GM19238 (cell line): ENCODE measurements around the gene RASA4B.
"Not testable (repeated sequence)": the region's sequence is repeated elsewhere in the genome, so short reads cannot be mapped to it uniquely, and the experiment has no call there.

Source experiments
- DNase-seq: peaks from one replicate; pipeline ENCODE4 v3.0.0; 2011; ENCODE audit warnings: low spot score; ENCODE audit not compliant: insufficient read length

Gene RASA4B

DNA sequence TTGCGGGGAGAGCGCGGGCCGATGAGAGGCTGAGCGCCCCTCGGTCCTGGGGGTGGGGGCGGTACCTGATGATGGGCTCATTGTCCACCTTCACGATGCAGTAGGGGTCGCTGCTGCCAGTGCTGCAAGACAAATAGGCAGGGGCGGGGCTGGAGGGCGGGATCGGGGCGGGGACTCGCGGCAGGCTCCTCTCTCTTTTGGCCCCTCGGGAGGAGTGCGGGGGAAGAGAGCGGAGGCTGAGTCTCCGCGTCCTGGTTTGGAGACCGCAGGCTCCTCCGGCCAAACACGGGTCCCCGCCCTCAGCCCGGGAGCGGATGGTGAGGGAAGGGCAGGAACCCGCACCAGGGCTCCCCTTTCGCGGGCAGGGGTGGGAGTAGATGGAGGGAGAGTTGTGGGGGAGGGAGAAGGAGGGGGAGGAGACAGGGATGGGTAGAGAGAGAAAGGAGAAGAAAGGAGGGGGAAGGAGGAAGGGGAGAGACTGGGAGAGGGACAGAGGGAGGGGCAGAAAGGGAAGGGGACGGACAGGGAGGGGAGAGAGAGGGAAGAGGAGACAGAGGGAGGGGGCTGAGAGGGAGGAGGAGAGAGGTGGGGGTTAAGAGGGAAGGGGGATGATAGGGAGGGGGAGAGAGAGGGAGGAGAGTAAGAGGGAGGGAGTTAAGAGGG lies 5.6 kb downstream of the RASA4B start:
- DNase-seq: not testable (repeated sequence)

DNA sequence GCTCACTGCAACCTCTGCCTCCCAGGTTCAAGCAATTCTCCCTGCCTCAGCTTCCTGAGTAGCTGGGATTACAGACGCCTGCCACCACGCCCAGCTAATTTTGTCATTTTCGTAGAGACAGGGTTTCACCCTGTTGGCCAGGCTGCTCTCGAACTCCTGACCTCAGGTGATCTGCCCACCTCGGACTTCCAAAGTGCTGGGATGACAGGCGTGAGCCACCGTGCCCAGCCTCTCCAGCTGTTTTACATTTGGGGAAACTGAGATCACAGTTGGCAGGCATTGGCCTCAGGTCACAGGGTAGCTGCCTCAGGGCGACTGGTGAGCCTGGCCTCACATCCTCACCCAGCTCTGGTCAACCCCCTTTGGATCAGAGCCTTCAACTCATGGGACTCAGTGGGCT lies 7.0 kb downstream of the RASA4B start:
- DNase-seq: not testable (repeated sequence)

DNA sequence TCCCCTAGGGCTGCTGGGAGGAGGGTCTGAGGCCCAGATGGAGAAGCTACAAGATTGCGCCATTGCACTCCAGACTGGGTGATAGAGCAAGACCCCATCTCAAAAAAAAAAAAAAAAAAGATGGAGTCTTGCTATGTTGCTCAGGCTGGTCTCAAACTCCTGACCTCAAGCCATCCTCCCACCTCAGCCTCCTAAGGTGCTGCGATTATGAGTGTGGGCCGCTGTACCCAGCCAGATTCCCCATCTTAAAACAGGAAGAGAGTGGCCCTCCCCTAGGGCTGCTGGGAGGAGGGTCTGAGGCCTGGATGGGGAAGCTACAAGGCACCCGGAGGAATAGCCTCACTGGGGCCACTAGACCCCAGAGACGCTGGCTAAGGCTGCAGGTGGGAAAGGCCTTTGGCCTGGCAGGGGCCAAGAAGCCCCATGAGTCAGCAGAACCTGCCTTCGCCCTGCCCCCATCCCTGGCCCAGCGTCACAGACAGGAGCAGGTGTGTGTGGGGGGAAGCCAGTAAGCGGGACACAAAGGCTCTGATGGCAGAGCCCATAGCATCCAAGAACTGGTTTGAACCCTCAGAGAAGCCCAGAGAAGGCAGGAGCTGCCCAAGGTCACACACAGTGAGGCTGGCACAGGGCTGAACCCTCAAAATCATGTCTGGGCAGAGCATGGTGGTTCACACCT lies 10.0 kb downstream of the RASA4B start:
- DNase-seq: not testable (repeated sequence)

DNA sequence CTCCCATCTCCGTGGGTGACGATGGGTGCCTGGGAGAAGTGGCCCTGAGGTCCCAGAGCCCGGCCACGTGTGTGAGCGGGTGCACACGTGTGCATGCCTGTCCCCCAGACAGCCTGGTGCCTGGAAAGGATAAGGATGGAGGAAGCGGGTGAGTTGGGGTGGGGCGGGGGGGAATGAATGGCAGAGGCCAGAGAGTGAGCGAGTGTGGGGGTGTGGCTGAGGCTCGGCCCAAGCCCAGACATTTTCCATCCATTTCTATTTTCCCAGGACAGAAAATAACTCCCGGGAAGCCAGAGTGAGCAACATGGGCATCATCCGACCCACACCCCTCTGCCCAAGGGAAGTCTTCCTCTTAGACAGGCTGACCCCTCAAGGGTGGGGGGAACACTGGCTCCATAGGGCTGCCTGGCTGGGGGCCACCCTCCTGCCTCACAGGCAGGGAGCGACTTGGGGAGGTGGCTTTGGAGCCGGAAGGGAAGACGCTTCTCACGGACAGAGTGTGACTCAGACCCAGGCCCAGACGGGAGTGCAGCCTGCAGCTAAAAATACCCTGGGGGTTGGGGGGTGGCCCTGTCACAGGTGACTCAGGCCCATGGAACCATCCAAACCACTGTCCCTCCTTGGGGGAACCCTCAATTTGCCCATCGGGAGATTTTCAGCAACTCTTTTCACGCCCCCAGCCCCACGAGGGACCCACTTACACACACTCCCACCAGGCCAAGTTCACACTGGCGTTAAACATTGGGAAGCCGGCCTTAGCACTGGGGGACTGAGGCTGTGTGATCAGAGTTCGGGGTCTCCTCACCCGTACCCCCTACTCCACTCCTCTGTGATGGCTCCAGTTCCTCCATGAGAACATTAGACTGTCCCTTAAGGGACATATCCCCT lies 12.0 kb downstream of the RASA4B start:
- DNase-seq: not testable (repeated sequence)

DNA sequence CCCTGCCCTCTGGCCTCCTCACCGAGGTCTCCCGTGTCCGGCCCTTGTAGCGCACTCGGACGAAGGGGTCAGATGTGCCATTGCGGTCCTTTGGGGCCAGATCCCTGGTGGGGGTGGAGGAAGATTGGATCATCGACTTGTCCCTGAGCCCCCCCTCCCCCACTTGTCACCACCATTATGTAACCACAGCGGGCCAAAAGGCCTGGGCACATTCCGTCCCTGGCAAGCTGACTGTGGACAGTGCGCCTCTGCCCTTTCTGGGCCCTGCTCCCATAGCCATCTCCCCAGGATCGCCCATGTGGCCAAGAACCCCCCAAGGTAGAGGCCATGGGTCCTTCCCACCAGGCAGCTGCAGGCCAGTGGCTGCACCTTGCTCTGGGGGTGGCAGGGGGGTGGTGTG lies 14.4 kb downstream of the RASA4B start:
- DNase-seq: not testable (repeated sequence)

DNA sequence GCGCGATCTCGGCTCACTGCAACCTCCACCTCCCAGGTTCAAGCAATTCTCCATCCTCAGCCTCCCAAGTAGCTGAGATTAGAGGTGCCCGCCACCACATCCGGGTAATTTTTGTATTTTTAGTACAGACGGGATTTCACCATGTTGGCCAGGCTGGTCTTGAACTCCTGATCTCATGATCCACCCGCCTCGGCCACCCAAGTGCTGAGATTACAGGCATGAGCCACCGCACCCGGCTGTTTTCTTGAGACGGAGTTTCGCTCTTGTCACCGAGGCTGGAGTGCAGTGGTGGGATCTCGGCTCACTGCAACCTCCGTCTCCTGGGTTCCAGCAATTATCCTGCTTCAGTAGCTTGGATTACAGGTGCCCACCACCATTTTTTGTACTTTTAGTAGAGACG lies 19.3 kb downstream of the RASA4B start:
- DNase-seq: not testable (repeated sequence)

DNA sequence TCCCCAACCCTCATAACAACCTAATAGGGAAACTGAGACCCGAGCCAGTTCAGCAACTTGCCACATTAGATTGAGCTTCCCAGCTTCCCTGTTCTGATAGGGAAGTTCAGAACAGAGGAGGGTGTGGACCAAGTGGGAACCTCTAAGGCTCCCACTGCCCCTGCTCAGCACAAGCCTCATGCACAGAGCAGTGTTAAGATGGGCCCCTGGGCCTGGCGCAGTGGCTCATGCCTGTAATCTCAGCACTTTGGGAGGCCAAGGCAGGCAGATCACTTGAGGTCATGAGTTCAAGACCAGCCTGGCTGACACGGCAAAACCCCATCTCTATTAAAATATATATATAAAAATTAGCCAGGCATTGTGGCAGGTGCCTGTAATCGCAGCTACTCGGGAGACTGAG lies 20.3 kb downstream of the RASA4B start:
- not testable (repeated sequence) for DNase-seq

DNA sequence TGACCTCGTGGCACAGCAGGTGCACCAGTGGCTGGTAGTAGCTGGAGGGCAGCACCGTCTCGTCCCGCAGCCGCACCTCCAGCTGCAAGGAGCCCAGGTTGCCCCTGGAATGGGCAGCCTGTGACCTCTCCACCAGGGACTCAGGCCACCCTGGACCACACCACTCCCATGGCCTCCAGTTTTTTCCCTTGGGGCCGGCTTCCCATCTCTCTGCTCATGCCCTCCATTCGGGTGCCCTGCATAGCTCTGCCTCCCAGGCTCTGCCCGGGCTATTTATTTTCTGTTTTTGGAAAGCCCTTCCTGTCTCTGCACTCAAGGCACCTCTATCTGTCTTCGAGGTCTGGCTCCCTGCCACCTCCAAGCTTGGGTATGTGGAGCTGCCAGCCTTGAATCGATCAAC lies 20.7 kb downstream of the RASA4B start:
- DNase-seq: not testable (repeated sequence)

DNA sequence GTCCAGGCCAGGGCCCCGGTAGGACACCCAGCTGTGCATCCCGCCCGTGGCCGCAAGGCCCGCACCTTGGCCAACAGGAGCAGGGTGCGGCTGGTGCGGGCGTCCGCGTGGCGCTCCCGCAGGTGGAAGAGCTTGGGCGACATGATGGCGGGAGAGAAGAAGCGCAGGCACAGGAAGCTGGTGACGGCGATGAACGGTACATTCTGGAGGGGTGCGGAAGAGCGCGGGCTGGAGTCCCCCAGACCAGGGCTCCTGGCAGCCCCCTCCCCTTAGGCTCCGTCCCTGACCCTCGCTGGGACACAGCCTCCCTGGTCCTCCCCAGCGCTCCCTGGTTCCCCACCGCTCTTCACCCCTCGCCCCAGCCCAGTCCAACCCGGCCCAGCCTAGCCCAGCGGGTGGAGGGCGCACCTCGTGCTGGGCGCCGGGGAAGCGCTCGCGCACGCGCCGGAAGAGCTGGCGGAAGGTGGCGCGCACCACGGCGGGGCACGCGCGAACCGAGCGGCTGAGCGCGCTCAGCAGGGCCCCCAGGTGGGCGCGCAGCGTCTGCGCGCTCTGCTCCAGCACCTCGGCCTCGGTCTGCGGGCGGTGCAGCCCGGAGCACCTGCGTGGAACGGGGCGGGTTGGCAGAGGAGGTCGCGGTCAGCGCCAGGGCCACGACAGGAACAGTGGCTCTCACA lies 23.0 kb downstream of the RASA4B start:
- DNase-seq: not testable (repeated sequence)

DNA sequence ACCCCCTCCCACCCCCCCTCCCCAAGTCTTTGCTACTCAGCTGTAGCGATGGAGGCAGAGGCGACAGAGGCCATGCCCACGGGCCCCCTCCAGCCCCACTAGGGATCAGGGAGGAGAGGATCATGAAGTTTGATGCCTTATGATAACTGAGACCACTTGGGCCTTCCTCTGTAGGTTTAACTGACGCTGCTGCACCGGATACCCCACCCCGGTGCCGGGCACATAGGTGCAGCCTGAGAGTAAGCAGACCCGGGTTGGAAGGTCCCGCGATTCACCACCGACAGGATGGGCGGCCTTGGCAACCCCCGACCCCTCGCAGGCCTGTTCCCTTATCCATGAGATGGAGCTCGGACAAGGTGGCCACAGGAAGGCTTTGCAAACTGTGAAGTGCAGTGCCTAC lies 23.6 kb downstream of the RASA4B start:
- DNase-seq: not testable (repeated sequence)

DNA sequence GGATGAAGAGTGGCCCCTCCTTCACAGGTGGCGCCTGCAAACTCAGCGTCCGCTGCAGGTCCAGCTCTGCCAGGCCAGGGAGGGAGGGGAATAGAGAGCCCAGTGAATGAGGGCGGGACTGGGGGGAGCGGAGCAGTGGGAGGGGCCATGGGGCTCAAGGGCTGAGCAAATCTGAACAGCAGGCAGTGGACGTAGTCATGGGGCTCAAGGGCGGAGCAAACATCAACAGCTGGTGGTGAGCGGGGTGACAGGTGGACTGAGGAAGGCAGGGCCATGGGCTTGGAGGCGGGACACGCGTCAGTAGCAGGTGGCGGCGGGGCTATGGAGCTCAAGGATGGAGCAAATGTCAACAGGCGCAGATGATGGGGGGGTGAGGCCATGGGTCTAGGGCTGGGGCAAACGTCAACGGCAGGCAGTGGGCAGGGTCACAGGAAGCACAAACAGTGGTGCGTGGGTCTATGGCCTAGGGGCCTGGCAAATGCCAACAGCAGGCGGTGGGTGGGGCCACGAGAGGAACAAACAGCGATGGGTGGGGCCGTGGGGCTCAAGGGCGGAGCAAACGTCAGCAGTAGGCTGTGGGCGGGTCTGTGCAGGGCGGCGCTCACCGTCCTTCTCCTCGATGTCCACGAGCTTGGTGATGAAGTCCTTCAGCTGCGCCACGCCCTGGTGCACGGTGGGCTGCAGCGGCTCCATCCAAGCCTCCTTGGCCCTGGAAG lies 24.2 kb downstream of the RASA4B start:
- not testable (repeated sequence) for DNase-seq

DNA sequence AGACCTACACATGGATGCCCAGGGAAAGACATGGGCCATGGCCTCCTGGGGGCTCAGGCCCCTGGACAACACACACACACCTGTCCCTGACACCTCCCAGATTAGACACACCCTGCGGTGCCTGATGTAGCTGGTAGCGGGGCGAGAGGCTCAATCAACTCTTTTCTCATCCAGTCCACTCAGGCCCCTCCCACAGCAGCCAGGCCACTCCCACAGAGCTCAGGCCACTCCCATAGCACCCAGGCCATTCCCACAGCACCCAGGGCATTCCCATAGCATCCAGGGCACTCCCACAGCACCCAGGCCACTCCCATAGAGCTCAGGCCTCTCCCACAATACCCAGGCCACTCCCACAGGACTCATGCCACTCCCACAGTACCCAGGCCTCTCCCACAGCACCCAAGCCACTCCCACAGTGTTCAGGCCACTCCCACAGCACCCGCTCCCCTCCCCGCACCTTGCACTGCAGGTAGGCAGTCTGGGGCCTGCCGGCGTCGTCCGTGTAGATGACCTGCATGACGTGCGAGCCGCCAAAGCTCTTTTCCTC lies 27.0 kb downstream of the RASA4B start:
- DNase-seq: not testable (repeated sequence)

DNA sequence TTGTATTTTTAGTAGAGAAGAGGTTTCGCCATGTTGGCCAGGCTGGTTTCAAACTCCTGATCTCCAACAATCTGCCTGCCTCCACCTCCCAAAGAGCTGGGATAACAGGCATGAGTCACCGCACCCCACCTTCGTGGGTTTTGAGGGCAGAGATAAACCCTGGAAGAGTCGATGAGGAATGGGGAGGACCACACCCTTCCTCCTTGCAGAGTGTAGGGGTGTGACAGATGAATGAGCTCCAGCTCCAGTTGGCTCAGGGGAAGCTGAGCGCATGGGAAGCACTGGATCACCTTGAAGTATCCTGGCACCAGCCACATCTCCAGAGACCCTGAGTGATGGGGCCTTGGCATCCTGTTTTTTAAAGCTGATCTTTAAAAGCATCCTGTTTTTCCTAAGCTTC lies 33.3 kb downstream of the RASA4B start:
- DNase-seq: not testable (repeated sequence)

DNA sequence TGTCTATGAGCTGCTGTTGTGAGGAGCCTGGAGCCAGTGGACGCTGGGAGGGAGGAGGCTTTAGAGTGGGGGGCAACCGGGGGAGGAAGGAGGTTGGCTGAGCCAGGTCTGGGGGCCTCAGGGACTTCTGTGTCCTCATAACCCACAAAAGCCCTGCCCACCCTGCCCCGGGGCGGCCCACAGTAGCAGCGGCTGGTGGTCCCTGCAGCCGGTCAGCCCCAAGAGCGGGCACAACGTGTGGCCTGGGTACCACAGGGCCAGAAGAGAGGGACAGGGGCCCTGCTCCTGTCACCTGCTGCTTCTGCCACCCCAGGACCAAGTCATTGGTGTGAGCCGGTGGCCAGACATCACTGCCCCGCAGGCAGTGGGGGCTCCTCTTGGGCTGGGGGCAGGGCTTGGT lies 35.6 kb downstream of the RASA4B start:
- DNase-seq: not testable (repeated sequence)

DNA sequence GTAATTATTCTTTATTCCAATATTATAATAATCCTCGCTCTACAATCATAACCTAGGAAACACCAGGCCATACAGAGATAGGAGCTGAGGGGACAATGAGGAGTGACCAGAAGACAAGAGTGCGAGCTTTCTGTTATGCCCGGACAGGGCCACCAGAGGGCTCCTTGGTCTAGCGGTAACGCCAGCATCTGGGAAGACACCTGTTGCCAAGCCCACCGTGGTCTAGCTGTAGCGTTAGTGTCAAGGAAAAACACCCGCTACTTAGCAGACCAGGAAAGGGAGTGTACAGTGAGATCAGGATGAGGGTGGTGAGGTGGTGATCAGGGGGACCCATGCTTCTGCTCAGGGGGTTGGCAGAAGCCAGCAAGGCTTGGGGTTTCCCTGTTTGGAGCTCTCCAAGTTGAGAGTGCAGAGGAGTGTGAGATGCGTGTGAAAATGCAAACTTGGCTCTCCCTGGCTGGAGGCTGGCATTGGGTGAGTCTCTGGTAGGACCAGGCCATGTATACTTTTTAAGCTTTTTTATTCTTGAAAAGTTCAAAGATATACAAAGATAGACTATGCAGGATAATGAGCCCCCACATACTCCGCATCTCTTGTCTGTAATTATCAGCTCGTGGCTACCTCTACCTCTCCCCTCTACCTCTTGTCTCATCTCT lies 37.5 kb downstream of the RASA4B start:
- DNase-seq: not testable (repeated sequence)

DNA sequence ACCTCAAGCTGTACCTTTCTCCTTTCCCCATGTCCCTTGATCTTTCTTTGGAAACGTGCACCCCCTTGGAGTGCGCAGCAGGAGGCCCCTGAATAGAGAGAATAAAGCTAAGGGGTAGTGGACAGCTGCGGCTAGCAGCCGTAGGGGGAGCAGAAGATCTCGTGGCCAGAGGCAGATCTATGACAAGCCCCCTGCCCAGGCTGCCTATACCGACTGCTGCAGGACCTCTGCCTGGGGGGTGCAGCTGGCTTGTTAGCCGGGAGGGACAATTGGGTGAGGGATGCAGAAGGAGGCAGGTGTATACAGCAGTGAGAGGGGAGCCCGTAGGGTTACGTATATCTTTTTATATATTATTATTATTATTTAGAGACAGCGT lies 38.4 kb downstream of the RASA4B start:
- DNase-seq: not testable (repeated sequence)

DNA sequence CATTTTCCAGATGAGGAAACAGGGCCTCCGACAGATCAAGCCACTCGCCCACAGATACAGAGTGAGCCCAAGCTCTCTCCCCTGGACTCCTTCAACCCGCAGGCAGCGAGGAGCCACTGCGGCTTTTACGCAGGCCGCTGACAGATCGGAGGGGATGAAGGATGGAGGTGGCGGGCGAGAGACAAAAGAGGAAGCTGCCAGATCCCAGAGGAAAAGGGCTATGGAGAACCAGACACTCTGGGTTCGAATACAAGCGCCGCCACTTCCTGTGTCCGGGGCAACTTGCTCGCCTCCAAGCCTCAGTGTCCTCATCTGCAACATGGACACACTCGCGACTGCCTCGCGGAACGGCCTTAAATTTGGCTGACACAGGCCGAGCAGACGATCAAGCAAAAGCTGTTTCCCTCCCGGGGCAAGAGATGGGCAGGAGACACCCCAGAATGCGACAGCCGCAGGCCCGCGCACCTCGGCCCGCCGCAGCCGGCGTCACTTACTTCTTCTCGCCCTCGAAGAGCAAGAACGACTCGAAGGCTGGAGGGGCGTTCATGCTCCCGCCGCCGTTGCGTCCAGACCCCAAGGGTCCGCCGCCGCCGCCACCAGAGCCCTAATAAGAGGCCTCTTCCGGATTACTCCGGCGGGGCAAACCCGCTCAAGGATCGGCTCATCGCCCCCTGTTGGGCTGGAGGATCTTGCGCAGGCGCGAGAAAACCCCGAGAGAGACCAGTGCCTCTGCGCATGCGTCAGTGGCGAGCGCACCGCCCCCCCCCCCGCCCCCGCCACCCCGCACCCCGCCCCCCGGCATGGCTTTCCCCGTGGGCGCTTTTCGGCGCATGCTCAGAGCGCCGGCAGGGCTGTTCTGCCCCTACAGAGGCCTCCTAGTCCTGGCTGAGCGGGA lies 39.0 kb downstream of the RASA4B start, which contains the start of gene POLR2J:
Gene POLR2J (minus strand): TSS at position 609 of the 895 bp plus-strand sequence. CDS start 62 bp downstream, at position 547.
- DNase-seq: not testable (repeated sequence)

DNA sequence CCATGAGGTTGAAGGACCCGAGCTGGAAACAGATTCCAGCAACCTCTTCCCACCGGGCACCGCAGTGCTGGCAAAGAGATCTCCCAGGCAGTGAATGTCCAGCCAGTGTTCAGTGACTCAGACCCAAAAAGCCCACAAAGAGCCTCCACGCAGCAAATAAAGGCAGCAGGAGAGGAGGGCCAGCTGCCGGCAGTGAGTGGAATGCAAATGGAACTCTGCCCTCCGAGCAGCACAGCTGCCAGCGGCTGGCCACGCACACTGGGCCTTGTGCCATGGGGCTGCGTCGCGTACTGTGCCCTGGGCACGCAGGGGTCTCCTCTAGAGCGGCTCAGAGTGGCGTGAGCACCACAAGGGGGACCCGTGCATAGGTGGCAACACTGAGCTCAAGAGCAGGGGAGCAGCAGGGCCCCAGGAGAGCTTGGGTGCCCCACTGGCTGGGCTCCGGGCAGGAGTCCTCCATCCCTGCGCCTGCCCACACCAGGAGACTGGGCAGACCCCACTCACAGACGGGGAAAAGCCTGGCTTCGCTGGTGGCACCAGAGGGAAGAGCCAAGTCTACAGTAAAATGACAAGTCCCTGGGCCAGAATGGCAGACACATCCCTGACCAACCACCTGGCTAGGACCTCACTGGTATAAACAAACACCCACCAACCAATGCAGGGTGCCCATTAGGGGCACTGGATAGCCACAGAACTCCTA lies 42.7 kb downstream of the RASA4B start:
- DNase-seq: not testable (repeated sequence)
